HCT116 (cell line): Measurements from ENCODE around the gene FLCN. TPM values are rescaled to one million over a fixed set of nuclear protein-coding genes. Genes with fewer than 3 reads are reported as not detected.

ENCODE experiments used
- ATAC-seq: fragments of 200-7000 bp; cut with Tn5 transposase; 2 replicates; pipeline ENCODE4 v1.9.1; 2020; ENCODE audit warnings: mild to moderate bottlenecking, moderate library complexity
- BruUV-seq: library from RNA; stranded (reverse); fragments of 400-500 nt; replicated peaks from 2 replicates; lab custom pipeline; 2021; lab: Mats Ljungman, UMichigan
- CTCF ChIA-PET: fragments of 300-600 bp; sonication (Branson Sonifier 250); formaldehyde crosslinking; loops from one replicate; lab custom pipeline; 2021; ENCODE audit warnings: antibody characterized with exemption; lab: Charles Lee
- POLR2A ChIA-PET: fragments of 300-600, 350-600 bp; sonication (Branson Sonifier 250); formaldehyde crosslinking; loops from one replicate; lab custom pipeline; 2021; ENCODE audit warnings: antibody characterized with exemption; lab: Charles Lee
- RAD21 ChIA-PET, 2 experiments: fragments of 300-600 bp; sonication (Branson Sonifier 250); formaldehyde crosslinking; loops; one replicate each; lab custom pipeline; 2023; ENCODE audit warnings: low total read pairs in 2 of 2; ENCODE audit not compliant: uncharacterized antibody in 2 of 2, unreplicated experiment in 2 of 2, low non-redundant PET in 1 of 2; lab: Charles Lee
- DNase-seq: peaks from one replicate; pipeline ENCODE4 v3.0.0-alpha.2; 2010; ENCODE audit warnings: low read depth, low spot score
- H2AFZ ChIP-seq: fragments of 200-600 bp; shearing (Covaris generic), sonication (generic); 2 replicates; pipeline ENCODE4 v1.6.1; 2017; ENCODE audit warnings: low read depth, mixed run types, mixed read lengths, antibody characterized with exemption, low read length; ENCODE audit not compliant: poor library complexity, severe bottlenecking
- H3K27ac ChIP-seq: 2 replicates; pipeline ENCODE4 v1.5.1; 2012; ENCODE audit warnings: low read depth, low read length
- H3K27me3 ChIP-seq: fragments of 200-600 bp; sonication (generic); 2 replicates; pipeline ENCODE4 v1.6.1; 2016; ENCODE audit warnings: mixed run types, low read length, mixed read lengths; ENCODE audit not compliant: insufficient read depth
- H3K36me3 ChIP-seq, 2 experiments: fragments of 200-500 bp in 1 of 2; fragments of 200-600 bp in 1 of 2; sonication (Bioruptor generic) in 1 of 2; sonication (generic) in 1 of 2; 2 replicates each; pipeline versions ENCODE4 v1.5.1 to v1.6.1; 2014 to 2016; ENCODE audit warnings: low read length in 2 of 2, inconsistent platforms in 1 of 2, mixed read lengths in 1 of 2, mixed run types in 1 of 2; ENCODE audit not compliant: insufficient read depth in 2 of 2, control insufficient read depth in 1 of 2
- H3K4me1 ChIP-seq, 2 experiments: fragments of 200-600 bp in 1 of 2; sonication (generic) in 1 of 2; 2 replicates each; pipeline versions ENCODE4 v1.5.1 to v1.6.1; 2012 to 2017; ENCODE audit warnings: low read length in 2 of 2, inconsistent platforms in 1 of 2, mild to moderate bottlenecking in 1 of 2, mixed read lengths in 1 of 2, mixed run types in 1 of 2, moderate library complexity in 1 of 2; ENCODE audit not compliant: insufficient read depth in 2 of 2, control insufficient read depth in 1 of 2
- H3K4me2 ChIP-seq: fragments of 200-600 bp; sonication (generic); 2 replicates; pipeline ENCODE4 v1.6.1; 2017; ENCODE audit warnings: mixed run types, low read length, mixed read lengths
- H3K4me3 ChIP-seq, 2 experiments: fragments of 200-600 bp in 1 of 2; sonication (generic) in 1 of 2; replicated peaks in 1 of 2; 2 replicates each; pipeline ENCODE4 v1.5.1; 2011 to 2016; ENCODE audit warnings: low read length in 2 of 2, control low read depth in 1 of 2, low read depth in 1 of 2, mild to moderate bottlenecking in 1 of 2, mixed read lengths in 1 of 2, mixed run types in 1 of 2
- H3K79me2 ChIP-seq: fragments of 200-600 bp; sonication (generic); 2 replicates; pipeline ENCODE4 v1.6.1; 2017; ENCODE audit warnings: mild to moderate bottlenecking, mixed run types, low read length, moderate library complexity, mixed read lengths; ENCODE audit not compliant: insufficient read depth
- H3K9ac ChIP-seq: fragments of 200-600 bp; sonication (generic); 2 replicates; pipeline ENCODE4 v1.6.1; 2016; ENCODE audit warnings: low read length, mixed read lengths
- H3K9me2 ChIP-seq: fragments of 200-600 bp; sonication (generic), shearing (Covaris generic); 2 replicates; pipeline ENCODE4 v1.6.1; 2017; ENCODE audit warnings: mixed run types, mild to moderate bottlenecking, moderate library complexity; ENCODE audit not compliant: insufficient read depth
- H3K9me3 ChIP-seq, 2 experiments: fragments of 200-500 bp in 1 of 2; fragments of 200-600 bp in 1 of 2; sonication (Bioruptor generic) in 1 of 2; sonication (generic) in 1 of 2; 2 replicates each; pipeline ENCODE4 v1.6.1; 2014 to 2017; ENCODE audit warnings: low read length in 2 of 2, mixed read lengths in 2 of 2, inconsistent platforms in 1 of 2, low read depth in 1 of 2, mild to moderate bottlenecking in 1 of 2, mixed run types in 1 of 2, moderate library complexity in 1 of 2; ENCODE audit not compliant: control insufficient read depth in 1 of 2, insufficient read depth in 1 of 2
- H4K20me1 ChIP-seq: fragments of 200-600 bp; sonication (generic), shearing (Covaris generic); 2 replicates; pipeline ENCODE4 v1.6.1; 2017; ENCODE audit warnings: mixed run types, mild to moderate bottlenecking, moderate library complexity; ENCODE audit not compliant: insufficient read depth
- EZH2phosphoT487 ChIP-seq: fragments of 200-600 bp; IDR thresholded peaks from 2 replicates; pipeline ENCODE4 v1.6.1; 2018; ENCODE audit warnings: antibody characterized with exemption, borderline replicate concordance
- JUND ChIP-seq: IDR thresholded peaks from 2 replicates; pipeline ENCODE4 v1.6.1; 2012
- MAX ChIP-seq: IDR thresholded peaks from 2 replicates; pipeline ENCODE4 v1.6.1; 2012
- SIN3A ChIP-seq: IDR thresholded peaks from 2 replicates; pipeline ENCODE4 v1.6.1; 2012; ENCODE audit warnings: low read depth
- SRF ChIP-seq: IDR thresholded peaks from 2 replicates; pipeline ENCODE4 v1.6.1; 2012; ENCODE audit warnings: low read depth
- TCF7L2 ChIP-seq: IDR thresholded peaks from 2 replicates; pipeline ENCODE4 v1.7.0; 2011; ENCODE audit warnings: borderline replicate concordance, inconsistent platforms; ENCODE audit not compliant: insufficient read depth, insufficient read length; ENCODE audit errors: extremely low read depth
- ZBTB33 ChIP-seq: IDR thresholded peaks from 2 replicates; pipeline ENCODE4 v1.6.1; 2011; ENCODE audit warnings: mild to moderate bottlenecking, low read length, moderate library complexity; ENCODE audit not compliant: insufficient replicate concordance; ENCODE audit errors: extremely low read depth
- ZNF274 ChIP-seq: fragments of 200-500 bp; sonication (Bioruptor generic); IDR thresholded peaks from 2 replicates; pipeline ENCODE4 v1.6.1; 2014; ENCODE audit warnings: mild to moderate bottlenecking, low read depth, low read length, inconsistent platforms
- intact Hi-C: fragments of 100-400 bp; cut with micrococcal nuclease; formaldehyde crosslinking; loops from 2 replicates; pipeline ENCODE4 v1.10.0; 2022
- total RNA-seq: library from RNA; stranded (reverse); gene quantifications from one replicate; pipeline ENCODE4 v1.2.1, GENCODE V29; 2021; ENCODE audit not compliant: unreplicated experiment

The FLCN gene
- total RNA-seq, 1 experiment from 2014 or later, result 23.7 TPM

GRCh38 chr17:17239832-17240231, 2.9 kb upstream of the FLCN start:
- H3K4me3 ChIP-seq, result no peak overlapping the region
- peaks cover 8 to 21% of the 10 kb centered on the region in 2 experiments for H3K4me1 ChIP-seq
- intact Hi-C loops, result no loop called here
- BruUV-seq, result no TSS peak
- no peaks in the 10 kb centered on the region for H3K9me3 ChIP-seq
- ATAC-seq, result no peak
- DNase-seq, result no peak
- POLR2A ChIA-PET, result no interaction called here
- H3K79me2 ChIP-seq, result peaks cover 20% of the 10 kb centered on the region
- CTCF ChIA-PET, result no interaction called here
- no peaks in the 10 kb centered on the region for H4K20me1 ChIP-seq
- no peaks in the 10 kb centered on the region for H3K27me3 ChIP-seq
- H3K36me3 ChIP-seq, result no peaks in the 10 kb centered on the region
- H2AFZ ChIP-seq, result no peak overlapping the region
- TF ChIP-seq EZH2phosphoT487, result no peak
- TF ChIP-seq MAX, result no peak
- TF ChIP-seq ZBTB33, result no peak
- TF ChIP-seq SIN3A, result no peak
- TF ChIP-seq ZNF274, result no peak
- no peak for TF ChIP-seq TCF7L2
- TF ChIP-seq SRF, result no peak
- TF ChIP-seq JUND, result no peak
- no peak overlapping the region for H3K9ac ChIP-seq
- H3K4me2 ChIP-seq, result no peak overlapping the region
- no peak overlapping the region for H3K27ac ChIP-seq
- H3K9me2 ChIP-seq, result no peaks in the 10 kb centered on the region
- RAD21 ChIA-PET, result no interaction called here
